Fibroblast of skin of left biceps (primary cell): Measurements from ENCODE around the gene TCTN1.
A peak's percentile ranks its signal among the peaks of the same experiment; 100 is the strongest.
"Not testable (repeated sequence)": the region's sequence is repeated elsewhere in the genome, so short reads cannot be mapped to it uniquely, and the experiment has no call there.

Source experiments
- DNase-seq, 2 experiments: peaks; one replicate each; pipeline ENCODE4 v3.0.0-alpha.2; 2013; ENCODE audit warnings: low read depth in 2 of 2

TCTN1 gene

GRCh38 chr12:110638796-110639195 is 24.9 kb downstream of the TCTN1 start:
- DNase-seq, result no peak

GRCh38 chr12:110639336-110640141 is 25.6 kb downstream of the TCTN1 start:
- DNase-seq, result peak; percentile 26 to 28

GRCh38 chr12:110640275-110641025 is 26.5 kb downstream of the TCTN1 start:
- DNase-seq, result no peak

GRCh38 chr12:110641521-110641920 is 27.6 kb downstream of the TCTN1 start:
- no peak for DNase-seq

DNA sequence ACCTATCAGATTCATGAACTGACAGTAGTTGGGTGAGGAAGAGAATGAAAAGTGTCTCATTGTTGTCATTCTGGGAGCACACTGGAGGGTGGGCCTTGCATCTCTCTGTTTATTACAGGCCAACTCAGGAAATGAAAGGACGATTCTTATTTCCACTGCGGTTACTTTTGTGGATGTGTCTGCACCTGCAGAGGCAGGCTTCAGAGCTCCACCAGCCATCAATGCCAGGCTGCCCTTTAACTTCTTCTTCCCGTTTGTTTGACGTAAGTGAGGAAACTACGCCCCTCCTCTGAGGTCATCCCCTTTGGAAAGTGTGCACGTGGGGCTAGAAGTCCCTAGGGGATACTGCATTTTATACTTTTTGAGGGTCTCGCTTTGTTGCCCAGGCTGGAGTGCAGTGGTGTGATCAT is 33.7 kb downstream of the TCTN1 start:
- no peak for DNase-seq

- DNase-seq, result no peak
These were observed 35.5 kb downstream of the TCTN1 start for GRCh38 chr12:110649341-110649847.

DNA sequence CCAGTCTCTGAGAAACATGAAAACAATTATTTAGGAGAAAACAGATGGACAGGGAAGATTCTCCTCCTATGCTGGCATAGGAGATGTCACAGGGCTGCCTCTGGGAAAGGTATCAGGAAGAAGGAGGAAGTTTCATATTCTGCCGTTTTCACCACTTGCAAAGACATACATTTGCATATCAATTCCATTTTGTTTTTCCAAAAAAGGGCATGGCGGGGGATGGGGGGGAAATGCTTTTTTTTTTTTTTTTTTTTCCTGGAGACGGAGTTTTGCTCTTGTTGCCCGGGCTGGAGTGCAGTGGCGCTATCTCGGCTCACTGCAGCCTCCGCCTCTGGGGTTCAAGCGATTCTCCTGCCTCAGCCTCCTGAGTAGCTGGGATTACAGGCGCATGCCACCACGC is 40.3 kb downstream of the TCTN1 start:
- DNase-seq, result not testable (repeated sequence)

GRCh38 chr12:110656071-110656655 is 42.2 kb downstream of the TCTN1 start:
- no peak for DNase-seq

DNA sequence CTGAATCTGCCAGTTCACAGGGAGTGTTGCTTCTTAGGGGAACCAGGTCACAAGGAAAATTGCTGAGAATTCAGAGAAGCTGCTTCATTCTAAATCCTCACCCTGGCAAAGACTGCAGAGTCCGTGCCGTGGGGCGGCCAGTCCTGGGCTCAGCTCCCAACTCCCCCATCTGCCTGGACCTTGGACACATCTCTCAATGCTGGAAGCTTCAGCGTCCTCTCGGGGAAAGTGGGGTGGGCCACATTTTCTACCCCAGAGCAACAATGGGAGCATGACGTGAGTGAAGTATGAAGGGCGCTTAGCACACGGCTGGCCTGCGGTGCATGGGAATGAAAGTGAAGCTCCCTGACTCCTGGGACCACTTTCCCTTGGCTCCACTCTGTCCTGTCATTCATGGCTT is 43.8 kb downstream of the TCTN1 start:
- DNase-seq, result no peak

- no peak for DNase-seq
These were observed 44.3 kb downstream of the TCTN1 start for GRCh38 chr12:110658242-110658641.

- DNase-seq, result no peak
These were observed 44.9 kb downstream of the TCTN1 start for GRCh38 chr12:110658878-110659277.

DNA sequence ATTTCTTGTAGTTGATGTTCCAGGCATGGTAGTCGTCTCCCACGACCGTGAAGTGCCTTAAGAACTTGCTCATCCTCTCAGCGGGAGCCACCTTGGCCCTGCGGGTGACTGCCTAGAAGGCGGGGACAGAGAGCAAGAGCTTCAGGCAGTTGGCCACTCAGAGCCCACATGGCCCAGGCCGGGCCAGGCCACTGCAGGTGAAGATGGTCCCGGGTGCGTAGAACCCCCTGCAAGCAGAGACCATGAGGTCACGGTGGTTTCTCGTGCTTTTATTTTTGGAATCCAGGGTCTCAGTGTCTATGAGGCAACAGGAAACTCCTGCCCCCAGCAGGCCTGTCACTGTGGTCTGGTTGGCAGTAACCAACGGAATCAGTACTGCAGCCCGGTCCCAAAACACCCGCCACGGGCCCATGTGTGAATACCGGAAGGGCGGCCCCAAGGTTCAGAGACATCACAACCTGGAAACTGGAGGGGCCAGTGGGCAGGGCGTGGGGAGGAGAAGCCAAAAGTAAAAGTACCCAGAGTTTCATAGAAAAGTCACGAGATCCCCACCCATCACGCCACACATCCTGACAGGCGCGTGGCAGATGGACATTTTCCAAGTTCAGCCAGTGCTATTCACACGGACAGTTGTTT is 47.5 kb downstream of the TCTN1 start:
- DNase-seq, result no peak

GRCh38 chr12:110666892-110667291 is 53.0 kb downstream of the TCTN1 start:
- DNase-seq, result no peak

- no peak for DNase-seq
These were observed 53.7 kb downstream of the TCTN1 start for GRCh38 chr12:110667671-110668070.

DNA sequence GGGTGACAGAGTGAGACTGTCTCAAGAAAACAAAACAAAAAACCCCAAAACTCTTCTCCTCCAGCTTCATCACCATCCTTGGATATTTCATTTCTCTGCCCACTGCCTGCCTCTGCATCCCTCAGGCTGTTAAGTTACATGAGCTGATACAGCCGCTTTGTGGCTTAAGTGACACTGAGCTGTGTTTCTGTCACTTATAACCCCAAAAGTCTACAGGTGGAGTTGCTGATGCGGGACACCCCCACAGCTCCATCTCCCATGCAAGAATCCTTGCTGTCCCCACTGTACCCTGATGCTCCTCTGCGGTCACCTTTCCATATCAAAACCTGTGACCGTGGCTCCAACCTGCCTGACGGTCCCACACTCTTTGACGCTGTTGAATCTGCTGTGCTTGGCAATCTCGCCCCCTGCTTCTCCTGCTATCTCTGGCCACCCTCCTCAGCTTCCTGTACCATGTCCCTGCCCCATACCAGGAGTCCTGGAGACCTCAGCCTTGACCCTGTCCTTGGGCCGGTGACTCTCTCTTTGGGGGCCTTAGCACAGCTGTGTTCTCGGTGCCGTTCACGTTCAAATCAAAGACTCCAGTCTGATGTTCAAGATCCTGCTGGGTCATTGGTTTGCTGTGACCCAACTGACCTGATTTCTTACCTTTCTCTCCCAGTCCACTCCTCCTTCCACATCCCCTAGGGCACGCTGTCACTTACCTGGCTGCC is 54.7 kb downstream of the TCTN1 start:
- DNase-seq, result no peak

GRCh38 chr12:110669193-110669502 is 55.2 kb downstream of the TCTN1 start:
- no peak for DNase-seq

GRCh38 chr12:110670161-110670701 is 56.3 kb downstream of the TCTN1 start:
- no peak for DNase-seq

DNA sequence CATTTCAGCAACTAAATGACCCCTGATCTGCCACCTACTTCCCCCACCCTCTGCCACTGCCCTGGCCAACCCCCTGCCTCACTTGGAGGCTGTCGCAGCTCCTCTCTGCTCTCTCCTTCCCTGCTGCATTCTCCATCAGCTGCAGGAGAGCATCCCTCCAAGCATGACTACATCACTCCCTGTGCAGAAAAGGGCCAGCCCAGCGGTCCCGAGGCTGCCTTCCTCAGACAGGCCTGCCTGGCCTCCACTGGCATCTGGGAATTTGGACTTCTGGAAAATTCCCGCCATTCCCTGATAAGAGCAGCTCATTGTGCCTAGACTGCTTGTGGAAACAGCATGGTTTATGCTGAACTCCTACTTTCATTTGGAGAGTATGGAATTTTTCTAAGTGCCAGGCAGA is 62.2 kb downstream of the TCTN1 start:
- DNase-seq, result no peak

DNA sequence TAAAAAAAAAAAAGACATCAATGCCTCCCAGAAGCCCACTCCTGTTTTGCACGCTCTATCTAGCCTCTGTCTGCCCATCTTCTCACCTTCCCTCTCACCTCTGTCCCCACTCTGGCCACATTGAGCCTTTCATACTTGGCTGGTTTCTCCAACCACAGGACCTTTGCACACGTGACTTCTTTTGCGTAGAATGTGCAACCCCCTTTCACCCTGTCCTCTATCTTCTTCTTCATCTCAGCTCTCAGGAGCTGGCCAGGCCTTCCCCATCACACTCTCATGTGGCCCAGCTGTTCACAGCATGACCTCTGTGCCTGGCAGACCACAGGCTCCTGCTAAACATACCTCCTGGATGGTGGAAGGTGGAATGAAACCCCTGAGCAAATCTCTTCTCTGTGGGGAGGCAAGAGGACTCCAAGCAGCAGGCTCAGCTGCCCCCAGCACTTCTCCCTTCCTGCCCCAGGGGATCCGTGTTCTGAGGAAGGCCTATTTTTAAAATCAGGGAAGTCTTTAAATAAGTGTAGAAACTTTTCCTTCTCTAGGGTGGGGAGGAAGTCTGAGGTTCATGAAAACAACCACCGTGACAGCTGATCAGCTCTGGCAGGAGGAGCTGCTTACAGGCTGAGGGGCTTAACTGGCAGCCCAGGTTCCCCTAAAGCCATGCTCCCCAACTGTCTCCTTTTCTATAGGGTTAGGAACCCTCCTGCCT is 63.4 kb downstream of the TCTN1 start:
- no peak for DNase-seq

DNA sequence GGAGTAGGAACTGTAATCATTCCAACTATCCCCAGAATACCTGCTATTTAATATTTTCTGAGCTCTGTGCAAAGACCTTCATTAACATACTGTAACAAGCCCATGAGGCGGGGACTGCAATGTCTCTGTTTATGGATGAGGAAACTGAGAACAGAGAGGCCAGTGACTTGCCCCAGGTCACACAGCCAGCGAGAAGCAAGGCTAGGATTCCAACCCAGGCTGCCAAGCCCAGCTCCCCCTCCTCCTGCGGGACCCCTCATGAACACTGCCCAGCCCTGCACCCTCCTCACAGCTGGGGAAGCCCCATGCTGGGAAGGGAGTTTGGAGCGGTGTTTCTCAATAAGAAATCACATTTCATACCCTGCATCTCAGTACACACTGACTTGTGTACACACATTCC is 64.1 kb downstream of the TCTN1 start:
- DNase-seq, result no peak

DNA sequence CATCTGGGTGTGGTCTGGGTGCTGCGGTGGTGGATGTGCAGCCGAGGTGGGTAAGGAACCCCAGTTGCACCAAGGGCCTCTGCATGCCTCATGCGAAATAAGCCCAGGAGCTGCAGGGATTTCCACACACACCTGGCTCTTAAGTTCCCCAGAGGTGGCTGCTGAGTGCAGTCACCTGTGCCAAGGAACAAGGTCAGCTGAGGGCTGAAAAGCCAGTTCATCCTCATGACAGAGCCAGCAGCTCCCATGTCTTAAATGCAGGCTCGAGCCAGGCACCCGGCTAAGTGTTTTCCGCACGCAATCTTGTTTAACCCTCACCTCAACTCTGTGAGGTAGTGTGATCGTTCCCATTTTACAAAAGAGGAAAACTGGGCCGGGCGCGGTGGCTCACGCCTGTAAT is 65.3 kb downstream of the TCTN1 start:
- DNase-seq, result no peak
